ENCODE data around the gene ACSS2.

Gene ACSS2, protein sequence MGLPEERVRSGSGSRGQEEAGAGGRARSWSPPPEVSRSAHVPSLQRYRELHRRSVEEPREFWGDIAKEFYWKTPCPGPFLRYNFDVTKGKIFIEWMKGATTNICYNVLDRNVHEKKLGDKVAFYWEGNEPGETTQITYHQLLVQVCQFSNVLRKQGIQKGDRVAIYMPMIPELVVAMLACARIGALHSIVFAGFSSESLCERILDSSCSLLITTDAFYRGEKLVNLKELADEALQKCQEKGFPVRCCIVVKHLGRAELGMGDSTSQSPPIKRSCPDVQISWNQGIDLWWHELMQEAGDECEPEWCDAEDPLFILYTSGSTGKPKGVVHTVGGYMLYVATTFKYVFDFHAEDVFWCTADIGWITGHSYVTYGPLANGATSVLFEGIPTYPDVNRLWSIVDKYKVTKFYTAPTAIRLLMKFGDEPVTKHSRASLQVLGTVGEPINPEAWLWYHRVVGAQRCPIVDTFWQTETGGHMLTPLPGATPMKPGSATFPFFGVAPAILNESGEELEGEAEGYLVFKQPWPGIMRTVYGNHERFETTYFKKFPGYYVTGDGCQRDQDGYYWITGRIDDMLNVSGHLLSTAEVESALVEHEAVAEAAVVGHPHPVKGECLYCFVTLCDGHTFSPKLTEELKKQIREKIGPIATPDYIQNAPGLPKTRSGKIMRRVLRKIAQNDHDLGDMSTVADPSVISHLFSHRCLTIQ

DNA sequence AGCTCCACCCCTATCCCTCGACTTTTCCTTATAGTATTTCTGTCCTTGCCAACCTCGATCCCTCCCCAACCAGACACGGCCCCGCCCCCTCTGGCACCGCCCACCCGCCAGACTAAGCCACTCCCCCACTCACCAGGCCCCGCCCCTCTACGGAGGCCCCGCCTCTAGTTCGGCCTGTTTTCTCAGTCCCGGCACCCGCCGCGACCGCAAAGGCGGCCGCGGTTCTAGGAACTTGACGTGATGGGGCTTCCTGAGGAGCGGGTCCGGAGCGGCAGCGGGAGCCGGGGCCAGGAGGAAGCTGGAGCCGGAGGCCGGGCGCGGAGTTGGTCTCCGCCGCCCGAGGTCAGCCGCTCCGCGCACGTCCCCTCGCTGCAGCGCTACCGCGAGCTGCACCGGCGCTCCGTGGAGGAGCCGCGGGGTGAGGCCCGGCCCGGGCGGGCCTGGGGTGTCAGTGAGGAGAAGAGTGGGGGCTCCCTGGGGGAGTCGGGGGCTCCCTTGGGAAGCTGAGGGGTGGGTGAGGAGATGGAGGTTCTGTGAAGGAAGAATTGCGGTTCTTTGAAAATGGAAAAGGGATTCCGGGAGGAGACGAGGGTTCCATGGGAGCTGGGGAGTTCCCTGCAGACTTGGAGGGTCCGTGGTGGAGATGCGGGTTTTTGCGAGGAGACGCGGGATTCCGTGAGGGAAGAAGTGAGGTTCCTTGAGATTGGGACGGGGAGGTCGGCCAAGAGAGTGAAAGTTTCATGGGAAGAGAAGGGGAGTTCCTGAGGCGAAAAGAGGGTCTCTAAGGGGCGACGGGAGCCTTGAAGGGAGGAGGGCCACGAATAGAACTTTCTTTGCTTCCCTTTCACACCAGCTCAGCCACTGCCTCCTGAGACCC lies at the start of gene ACSS2:
Gene ACSS2, plus strand, starts transcription at position 207 of the 877 bp plus-strand sequence. Its CDS starts 34 bp downstream, at position 241.
- peak; percentile 86 for DNase-seq (ENCODE audit: low read depth, low spot score)

DNA sequence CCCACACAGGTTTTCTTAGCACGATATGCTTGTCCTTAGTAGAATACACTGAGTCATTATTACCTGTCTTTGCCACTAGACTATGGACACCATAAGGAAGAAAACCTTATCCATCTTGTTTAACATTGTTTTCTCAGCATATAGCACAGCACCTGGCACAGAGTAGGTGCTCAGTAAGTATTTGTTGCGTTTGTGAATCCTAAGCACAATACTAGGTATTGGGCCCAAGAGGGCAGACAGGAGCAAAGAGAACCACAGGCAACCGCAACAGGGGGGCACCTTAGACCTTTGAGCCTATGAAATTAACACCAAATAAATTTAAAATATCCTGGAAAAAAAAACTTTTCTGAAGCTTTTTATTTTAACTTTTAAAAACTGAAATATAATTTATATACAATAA lies 47.2 kb upstream of the ACSS2 start:
- DNase-seq (ENCODE audit: low read depth, low spot score): no peak

DNA sequence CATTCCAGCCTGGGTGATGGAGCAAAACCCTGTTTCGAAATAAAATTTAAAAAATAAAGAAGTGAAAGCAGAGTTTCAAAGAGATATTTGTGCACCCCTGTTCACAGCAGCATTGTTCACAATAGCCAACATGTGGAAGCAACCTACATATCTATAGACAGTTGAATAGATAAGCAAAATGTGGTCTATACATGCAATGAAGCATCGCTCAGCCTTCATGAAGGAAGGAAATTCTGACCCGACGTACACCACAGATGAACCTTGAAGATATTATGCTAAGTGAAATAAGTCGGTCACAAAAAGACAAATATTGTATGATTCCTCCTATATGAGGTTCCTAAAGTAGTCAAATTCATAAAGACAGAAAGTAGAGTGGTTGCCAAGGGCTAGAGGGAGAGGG lies 44.5 kb upstream of the ACSS2 start:
- DNase-seq (ENCODE audit: low read depth, low spot score): no peak

DNA sequence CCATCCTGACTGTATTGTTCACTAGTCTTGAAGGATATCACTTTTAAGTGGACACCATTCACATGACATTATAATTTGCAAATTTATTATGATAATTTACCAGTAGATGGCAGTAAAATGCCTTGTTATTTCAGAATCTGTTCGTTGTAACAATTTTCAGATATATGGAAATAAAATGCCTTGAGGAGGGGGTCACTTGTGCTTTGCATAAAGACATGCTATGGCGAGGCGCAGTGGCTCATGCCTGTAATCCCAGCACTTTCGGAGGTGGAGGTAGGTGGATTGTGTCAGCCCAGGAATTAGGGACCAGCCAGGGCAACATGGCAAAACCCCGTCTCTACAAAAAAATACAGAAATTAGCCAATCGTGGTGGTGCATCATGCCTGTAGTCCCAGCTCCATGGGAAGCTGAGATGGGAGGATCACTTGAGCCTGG lies 41.9 kb upstream of the ACSS2 start:
- no peak for DNase-seq (ENCODE audit: low read depth, low spot score)

DNA sequence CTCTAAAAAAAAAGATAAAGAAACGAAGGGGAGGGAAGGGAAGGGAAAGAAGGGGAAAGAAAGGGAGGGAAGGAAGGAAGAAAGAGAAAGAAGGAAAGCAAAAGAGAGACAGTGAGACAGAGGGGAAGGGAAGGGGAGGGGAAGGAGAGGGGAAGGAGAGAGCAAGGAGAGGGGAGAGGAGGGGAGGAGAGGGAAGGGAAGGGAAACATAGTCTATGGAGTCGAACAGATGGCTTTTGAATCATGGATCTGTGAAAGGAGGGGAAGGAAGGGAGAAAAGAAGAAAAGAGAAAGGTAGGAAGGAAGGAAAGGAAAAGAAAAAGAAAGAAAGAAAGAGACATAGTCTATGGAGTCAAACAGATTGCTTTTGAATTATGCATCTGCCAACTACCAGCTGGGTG lies 34.3 kb upstream of the ACSS2 start:
- no peak for DNase-seq (ENCODE audit: low read depth, low spot score)

DNA sequence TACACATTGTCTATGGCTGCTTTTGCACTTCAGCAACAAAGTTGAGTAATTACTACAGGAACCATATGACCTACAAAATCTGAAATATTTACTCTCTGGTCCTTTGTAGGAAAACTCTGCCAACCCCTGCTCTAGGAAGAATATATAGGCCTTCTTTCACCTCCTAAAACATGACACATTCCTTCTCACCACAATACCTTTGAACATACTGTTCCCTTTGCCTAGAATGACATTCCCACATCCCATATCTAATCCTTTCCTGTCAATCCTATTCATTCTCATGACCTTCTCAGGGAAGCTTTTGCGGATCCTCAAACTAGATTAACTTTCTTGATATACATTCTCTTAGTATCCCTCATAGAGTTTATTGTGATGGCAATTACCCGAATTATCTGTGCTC lies 33.0 kb upstream of the ACSS2 start:
- no peak for DNase-seq (ENCODE audit: low read depth, low spot score)

DNA sequence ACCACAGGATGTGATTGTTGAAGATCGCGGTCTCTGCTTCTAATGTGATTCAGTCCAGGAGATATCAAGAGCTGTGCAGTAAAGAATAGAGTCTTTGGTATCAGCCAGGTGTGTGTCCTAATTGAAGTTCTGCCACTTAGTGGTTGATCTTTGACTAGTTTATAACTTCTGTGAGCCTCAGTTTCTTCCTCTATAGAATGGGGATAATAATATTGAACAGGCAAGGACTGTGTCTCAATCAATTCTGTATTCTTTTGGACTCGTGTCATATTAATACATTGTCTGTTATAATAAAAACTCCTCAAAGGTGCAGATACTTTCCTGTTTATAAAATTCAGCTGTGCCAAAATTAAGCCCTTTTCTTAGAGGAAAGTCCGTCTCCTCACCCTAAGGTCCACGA lies 27.8 kb upstream of the ACSS2 start:
- no peak for DNase-seq (ENCODE audit: low read depth, low spot score)

DNA sequence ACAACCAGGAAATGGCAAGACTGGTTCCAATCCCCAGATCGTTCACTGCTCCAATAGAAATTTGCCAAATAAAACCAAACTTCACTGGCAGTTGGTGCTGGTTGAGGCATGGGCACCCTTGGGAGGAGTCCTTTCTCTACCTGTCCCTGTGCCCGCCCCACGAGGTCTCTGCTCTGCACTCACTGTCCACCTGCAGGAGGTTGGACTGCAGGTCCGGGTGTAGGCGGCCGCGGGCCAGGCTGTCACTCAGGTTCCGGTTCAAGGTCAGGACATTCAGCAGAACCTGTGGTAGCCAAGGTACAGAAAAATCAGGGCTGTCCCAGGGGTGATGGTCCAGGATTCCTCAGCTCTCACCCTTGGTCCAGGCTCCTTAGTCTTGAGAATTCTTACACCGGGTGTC lies 26.6 kb upstream of the ACSS2 start:
- DNase-seq (ENCODE audit: low read depth, low spot score): no peak

DNA sequence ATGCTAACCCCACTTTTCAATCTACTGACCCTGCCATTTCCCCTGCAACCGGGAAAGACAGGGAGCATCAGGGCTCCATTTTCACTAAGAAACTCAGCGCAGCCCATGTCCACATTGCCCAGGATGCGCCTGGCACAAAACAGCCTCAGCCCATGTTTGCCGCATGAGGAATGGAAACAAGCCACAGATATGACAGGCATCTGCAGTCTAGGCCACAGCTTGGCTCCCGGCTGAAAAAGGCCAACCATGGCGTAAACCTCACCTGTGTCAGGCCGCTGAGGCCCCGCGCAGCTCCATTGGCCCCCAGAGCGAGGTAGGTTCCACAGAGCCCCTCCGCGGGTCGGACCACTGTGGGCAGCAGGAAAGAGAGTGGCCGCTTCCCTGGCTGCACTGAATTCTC lies 25.4 kb upstream of the ACSS2 start:
- DNase-seq (ENCODE audit: low read depth, low spot score): no peak

DNA sequence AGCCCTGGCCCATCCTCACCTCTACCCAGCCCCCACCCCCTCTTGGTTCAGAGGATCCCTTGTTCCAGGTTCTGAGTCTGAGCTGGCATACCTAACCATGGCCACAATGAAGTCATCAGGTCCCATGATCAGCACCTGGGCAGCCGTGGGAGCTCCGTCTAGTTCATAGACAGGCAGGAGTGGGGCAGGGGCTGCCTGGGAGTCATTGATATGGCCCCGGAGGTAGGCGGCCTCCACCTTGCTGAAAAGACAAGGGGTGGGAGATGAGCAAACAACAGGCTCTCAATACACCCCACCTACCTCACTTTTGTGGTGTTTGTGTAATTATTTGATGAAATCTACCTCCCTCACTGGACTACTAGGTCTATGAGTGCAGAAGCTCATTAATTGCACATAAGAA lies 24.1 kb upstream of the ACSS2 start:
- DNase-seq (ENCODE audit: low read depth, low spot score): no peak

DNA sequence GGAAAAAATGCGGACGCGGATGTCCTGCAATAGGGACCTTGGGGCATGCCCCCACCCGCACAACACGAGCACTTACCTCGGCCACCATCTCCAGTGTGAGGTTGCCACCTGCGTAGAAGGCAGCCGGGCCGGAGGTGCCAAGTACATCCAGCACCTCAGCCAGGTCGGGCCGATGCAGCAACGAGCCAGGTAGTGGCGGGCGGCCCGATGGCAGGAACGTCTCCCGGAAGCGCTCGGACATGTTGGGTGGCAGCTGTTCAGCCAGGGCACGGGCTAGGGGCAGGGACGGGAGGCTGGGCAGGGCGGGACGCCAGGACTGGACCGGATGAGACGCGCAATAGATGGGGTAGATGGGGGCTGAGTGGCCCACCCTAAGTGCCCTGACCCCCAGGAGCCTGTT lies 17.0 kb upstream of the ACSS2 start:
- DNase-seq (ENCODE audit: low read depth, low spot score): no peak

DNA sequence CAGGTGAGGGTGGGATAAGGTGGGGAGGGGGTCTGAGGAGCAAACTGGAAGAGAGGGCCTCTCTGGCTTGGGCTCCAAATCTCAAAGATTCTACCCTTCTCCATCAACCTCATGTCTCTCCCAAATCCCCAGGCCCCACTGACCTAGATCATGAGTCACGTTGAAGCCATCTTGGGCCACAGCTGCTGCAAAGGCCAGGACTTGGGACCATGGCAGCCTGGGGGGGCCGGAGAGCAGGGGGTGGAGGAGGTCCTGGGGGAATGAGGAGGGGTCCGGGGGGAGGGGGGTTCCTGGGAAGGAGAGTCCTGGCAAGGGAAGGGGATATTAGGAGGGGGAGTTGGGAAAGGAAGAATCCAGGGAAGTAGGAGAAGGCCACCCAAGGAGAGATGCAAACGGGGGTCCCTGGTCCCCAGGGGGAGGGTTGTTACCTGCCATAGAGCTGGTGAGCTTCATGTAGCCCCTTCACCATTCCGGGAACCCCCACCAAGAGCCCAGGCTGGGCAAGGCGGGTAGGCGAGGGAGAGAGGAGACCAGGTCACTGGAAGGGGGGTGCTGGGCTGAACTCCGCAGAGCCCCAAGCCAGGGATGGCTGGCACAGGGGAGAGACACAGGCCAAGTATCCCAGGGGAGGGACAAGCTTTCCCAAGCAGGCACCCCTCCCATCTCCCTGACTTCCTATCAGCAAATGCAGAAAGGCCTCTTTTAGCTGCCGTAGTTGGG lies 16.4 kb upstream of the ACSS2 start:
- no peak for DNase-seq (ENCODE audit: low read depth, low spot score)

DNA sequence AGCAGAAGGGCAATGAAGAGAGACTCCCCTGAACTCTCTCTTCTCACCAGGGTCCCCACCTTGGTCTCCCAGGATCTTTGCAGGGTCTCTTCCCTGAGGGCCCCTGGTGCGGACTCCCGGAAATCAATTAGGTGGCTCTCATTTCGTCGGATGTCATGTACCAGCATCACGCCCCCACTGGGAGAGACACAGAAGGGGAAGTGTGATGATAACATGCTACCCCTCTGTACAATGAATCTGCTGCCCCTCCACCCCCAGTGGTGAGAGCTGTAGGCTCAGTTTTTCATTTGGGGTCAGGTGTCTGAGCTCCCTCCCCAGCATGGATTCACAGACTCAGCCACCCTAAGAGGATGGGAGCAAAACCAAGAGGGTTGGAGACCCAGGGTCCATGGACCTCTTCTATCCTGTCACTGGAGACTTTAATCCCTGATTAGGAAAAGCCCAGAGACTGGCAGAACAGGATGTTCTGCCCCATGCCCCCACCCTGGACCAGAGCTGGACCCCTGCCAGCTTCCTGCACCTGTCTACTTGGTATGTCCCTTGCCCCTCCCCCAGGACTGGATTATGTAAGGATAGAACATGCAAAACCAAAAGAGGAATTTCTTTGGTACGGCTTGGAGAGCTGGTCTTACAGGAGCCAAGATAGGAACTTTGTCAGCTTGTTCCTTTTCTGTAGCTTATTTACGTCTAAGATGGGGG lies 14.9 kb upstream of the ACSS2 start:
- DNase-seq (ENCODE audit: low read depth, low spot score): no peak

DNA sequence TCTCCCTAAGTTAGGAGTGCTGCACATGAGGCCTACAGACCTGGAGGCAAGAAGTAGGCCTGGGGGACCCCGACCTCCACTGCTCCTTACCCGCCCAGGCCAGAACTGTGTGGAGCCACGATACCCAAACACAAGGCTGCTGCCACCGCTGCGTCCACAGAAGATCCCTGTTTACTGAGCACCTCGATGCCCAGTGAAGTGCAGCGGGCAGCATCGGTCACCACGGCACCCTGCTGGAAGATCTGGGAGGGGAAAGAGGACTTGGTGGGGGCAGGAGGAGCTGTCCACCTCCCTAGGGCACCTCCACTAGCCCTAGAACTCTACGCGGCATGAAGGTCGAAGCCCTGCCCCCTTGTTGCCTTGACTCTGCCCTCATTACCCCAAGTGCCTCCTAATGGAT lies 13.7 kb upstream of the ACSS2 start:
- no peak for DNase-seq (ENCODE audit: low read depth, low spot score)

DNA sequence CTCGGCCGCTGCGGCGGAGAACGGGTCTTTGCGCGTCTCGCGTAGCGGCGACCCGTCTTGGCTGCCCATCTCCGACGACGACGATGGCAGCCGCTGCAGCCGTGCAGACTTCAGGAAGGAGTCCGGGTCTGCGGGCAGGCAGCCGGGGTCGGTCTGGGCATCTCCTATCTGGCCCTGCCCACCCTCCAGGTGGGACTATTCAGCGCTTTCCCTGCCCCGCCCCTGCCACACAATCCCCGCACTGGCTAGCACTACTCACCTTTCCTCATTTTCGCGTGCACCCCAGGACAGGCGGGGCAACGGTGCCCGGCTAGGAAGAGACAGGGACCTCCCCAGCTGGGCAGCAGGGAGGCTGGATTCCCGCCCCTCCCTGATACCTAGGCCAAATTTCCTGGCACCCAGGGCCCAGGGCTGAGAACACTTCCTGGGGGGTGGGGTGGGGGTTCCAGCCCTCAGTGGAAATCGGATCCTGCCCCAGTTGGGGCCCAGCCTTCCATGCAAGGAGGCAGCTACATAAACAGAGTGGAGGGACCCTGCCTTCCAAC lies 12.9 kb upstream of the ACSS2 start:
- DNase-seq (ENCODE audit: low read depth, low spot score): no peak

DNA sequence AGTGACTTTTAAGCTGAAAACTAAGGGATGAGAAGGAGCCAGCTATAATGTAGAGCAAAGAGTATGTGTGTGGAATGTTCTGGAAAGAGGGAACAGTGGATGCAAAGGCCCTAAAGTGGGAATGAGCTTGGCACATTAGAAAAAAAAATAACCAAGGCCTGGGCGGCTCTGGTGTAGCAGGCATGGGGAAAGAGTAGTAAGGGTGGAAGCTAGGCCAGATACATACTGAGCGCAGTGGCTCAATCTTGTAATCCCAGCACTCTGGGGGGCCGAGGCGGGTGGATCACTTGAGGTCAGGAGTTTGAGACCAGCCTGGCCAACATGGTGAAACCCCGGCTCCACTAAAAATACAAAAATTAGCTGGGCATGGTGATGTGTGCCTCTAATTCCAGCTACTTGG lies 12.2 kb upstream of the ACSS2 start:
- DNase-seq (ENCODE audit: low read depth, low spot score): no peak

DNA sequence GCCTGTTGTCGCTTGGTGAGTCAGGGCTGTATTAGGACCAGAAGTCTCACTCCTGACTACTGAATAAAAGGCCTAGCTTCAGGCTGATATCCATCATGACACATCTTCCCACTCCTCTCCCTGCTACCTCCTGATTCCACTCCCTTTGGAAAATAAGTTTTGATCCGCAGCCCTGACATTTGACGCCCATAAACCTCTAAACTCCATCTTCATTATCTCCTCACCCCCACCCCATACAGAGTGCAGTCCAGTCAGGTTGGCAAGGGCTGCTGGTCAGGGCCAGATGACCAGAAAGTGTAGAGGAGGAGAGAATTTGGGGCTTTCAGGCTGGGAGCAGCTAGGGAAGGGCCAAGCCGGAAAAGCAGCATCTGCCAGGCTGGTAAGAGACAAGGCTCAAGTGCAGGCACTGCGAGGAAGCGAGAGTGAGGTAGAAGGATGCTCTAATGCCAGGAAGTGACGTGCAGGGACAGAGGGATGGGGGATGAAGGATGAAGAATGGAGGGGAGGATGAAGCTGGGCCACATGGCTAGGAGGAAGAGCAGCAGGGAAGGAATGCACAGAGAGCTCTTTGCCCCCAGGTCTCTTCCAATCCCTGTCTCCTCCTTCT lies 5.0 kb upstream of the ACSS2 start:
- DNase-seq (ENCODE audit: low read depth, low spot score): no peak

DNA sequence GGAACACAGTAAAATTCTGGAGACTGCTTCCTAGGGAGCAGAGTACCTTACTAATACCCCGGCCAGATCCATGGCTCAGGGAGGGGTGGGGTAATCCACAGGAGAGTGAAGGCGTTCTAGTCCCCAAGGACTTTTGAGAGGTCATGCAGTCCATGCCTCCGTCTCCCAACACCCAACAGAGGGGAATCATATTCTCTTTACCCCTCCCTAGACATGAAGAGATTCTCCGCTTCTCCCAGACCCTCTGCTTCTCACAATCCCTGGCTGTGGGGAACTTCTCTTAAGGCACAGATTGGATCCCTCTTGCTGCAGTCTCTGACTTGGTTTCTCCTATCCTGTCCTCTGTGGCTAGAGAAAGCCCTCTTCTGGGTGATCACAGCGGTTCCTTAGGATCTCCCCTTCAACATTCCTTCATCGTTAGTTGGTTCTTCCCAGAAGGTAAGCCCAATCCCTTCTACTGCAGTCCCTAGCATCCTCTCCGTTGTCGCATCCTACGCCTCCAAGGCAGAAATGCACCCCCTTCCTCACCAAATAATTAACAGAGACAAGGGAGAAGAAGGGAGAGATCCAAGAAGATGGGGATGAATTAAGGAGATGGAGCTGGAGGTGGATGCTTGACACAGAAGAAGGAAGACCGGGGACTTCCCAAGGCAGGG lies 4.3 kb upstream of the ACSS2 start:
- DNase-seq (ENCODE audit: low read depth, low spot score): no peak

DNA sequence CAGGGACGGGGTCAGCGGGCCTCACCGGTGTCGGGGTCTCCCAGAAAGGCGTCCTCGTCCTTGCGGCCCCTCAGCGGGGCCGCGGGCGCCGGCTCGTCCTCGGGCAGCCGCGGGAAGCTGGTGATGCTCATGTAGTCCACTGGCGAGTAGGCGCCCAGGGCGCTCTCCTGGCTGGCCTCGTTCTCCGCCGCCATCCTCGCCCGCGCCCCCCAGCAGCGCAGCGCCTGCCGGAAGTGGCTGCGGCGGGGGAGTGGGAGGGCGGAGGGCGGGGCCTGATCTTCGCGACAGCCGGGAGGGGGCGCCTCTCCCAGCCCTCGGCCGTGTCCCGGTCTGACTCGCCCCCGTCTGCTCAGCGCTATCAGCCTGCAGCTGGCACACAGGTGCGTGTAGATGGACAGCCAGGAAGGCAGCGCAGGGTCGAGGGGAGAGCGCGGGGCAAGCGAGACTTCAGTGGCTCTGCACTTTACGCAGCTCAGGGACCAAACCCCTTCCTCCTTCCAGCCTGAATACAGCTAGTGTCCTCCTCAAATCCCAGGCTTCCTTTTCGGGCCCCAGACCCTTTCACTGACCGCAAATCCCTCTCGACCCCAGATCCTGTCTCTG lies 3.7 kb upstream of the ACSS2 start, which contains the start of gene GGT7:
Gene GGT7, minus strand, starts transcription at position 235 of the 603 bp plus-strand sequence. Its CDS starts 41 bp downstream, at position 194.
- peak; percentile 70 for DNase-seq (ENCODE audit: low read depth, low spot score)

Measured in activated CD4-positive, CD25-positive, alpha-beta regulatory T cell treated with anti-CD3 and anti-CD28 coated beads, Interleukin-2, amount 50 U/mL, for 16 hours (primary cell).